RWPE1 (cell line): ENCODE measurements around the gene MRGPRX2.

Source experiments
- CTCF ChIA-PET: fragments of 350-600 bp; sonication (Branson Sonifier 250); formaldehyde crosslinking; extraction: SDS; loops from one replicate; lab custom pipeline; 2021; lab: Yijun Ruan, JAX
- POLR2A ChIA-PET: fragments of 400-600 bp; formaldehyde crosslinking; extraction: SDS; loops from one replicate; lab custom pipeline; 2020; ENCODE audit warnings: antibody characterized with exemption; ENCODE audit not compliant: low non-redundant PET; lab: Yijun Ruan, JAX
- DNase-seq: peaks from one replicate; pipeline ENCODE4 v3.0.0; 2012; ENCODE audit warnings: low spot score
- H3K27ac ChIP-seq: fragments of 450-650 bp; 2 replicates; pipeline ENCODE4 v1.5.1; 2017
- CTCF ChIP-seq: fragments of 450-650 bp; conservative IDR thresholded peaks from 2 replicates; pipeline ENCODE4 v1.5.1; 2017; ENCODE audit warnings: low read depth, mild to moderate bottlenecking

The MRGPRX2 gene

GRCh38 chr11:19060629-19061028 is at the start of gene MRGPRX2:
Gene MRGPRX2 (minus strand): TSS chr11:19060717. CDS start chr11:19056402, 4,315 bp downstream.
- CTCF ChIA-PET: interaction anchor here (0.7 to 1.3 kb wide), 4 partner anchors 10 to 487 kb away, joined by 3 read pairs; no protein-coding TSS in a partner anchor
- TF ChIP-seq CTCF: no peak

GRCh38 chr11:19110295-19110694 is 49.8 kb upstream of the MRGPRX2 start:
- DNase-seq: no peak
- TF ChIP-seq CTCF: no peak
- no peak overlapping the region for H3K27ac ChIP-seq
- ChIA-PET CTCF (interaction anchor here (0.5 to 2.5 kb wide), 4 partner anchors 33 to 1277 kb away, joined by 3 to 22 read pairs (median 5); no protein-coding TSS in a partner anchor), POLR2A (no interaction called here)

More at GRCh38 chr11:19060629-19061028, at the start of gene MRGPRX2:
- no peak within 1 kb of the TSS for H3K27ac ChIP-seq
- POLR2A ChIA-PET: no interaction called here
- no peak for DNase-seq

- DNase-seq: no peak
- no peak overlapping the region for H3K27ac ChIP-seq
- ChIA-PET CTCF (no interaction called here), POLR2A (no interaction called here)
- no peak for TF ChIP-seq CTCF
Measured at GRCh38 chr11:19107125-19107524, 46.6 kb upstream of the MRGPRX2 start.

- no peak for DNase-seq
- POLR2A ChIA-PET: no interaction called here
- H3K27ac ChIP-seq: no peak overlapping the region
- no peak for TF ChIP-seq CTCF
- CTCF ChIA-PET: interaction anchor here (1.2 kb wide), 1 partner anchor 28 kb away, joined by 4 read pairs; no protein-coding TSS in a partner anchor
Measured at GRCh38 chr11:19105011-19105410, 44.5 kb upstream of the MRGPRX2 start.

- no peak overlapping the region for H3K27ac ChIP-seq
- DNase-seq: no peak
- POLR2A ChIA-PET: no interaction called here
- CTCF ChIA-PET: interaction anchor here (0.6 to 1.1 kb wide), 2 partner anchors 9 to 25 kb away, joined by 3 read pairs; no protein-coding TSS in a partner anchor
- no peak for TF ChIP-seq CTCF
Measured at GRCh38 chr11:19102521-19102900, 42.0 kb upstream of the MRGPRX2 start.

- DNase-seq: peak; percentile 64
- TF ChIP-seq CTCF: no peak
- CTCF ChIA-PET: interaction anchor here (0.6 to 1.8 kb wide), 4 partner anchors 8 to 31 kb away, joined by 3 to 4 read pairs (median 3); no protein-coding TSS in a partner anchor
- POLR2A ChIA-PET: interaction anchor here (1.2 kb wide), 1 partner anchor 23 kb away, joined by 7 read pairs; no protein-coding TSS in a partner anchor
- H3K27ac ChIP-seq: no peak overlapping the region
Measured at GRCh38 chr11:19101796-19102520, 41.4 kb upstream of the MRGPRX2 start.
